ENCODE measurements around the gene GIMD1. TPM values are rescaled to one million over a fixed set of nuclear protein-coding genes. Genes with fewer than 3 reads are reported as not detected.

GIMD1 gene
- total RNA-seq, 1 experiment from 2014 or later: not detected

- no peak overlapping the region for H3K27ac Mint-ChIP-seq
- H3K4me1 Mint-ChIP-seq: peaks cover 27 to 32% of the 10 kb centered on the region in 2 experiments
- H3K4me3 Mint-ChIP-seq: no peak overlapping the region
- H3K23me2 ChIP-seq (ENCODE audit: insufficient read length, low read depth, low read length, poor library complexity, severe bottlenecking): no peaks in the 10 kb centered on the region
- H3K79me2 ChIP-seq (ENCODE audit: insufficient read depth, low read length): no peaks in the 10 kb centered on the region
- H3K27ac ChIP-seq (ENCODE audit: insufficient read length, low read depth, low read length): no peak overlapping the region
- H3K27me3 ChIP-seq (ENCODE audit: insufficient read depth, low read length): no peaks in the 10 kb centered on the region
- H4K5ac ChIP-seq (ENCODE audit: insufficient read length, low read depth, low read length): no peak overlapping the region
- no peak overlapping the region for H3K18ac ChIP-seq (ENCODE audit: insufficient read length, low read depth, low read length)
- peaks cover 0 to 4% (median 0%) of the 10 kb centered on the region in 3 experiments; a peak in 1 of 7 replicates for H3K36me3 Mint-ChIP-seq (ENCODE audit: insufficient read depth in 1 of 3, low read depth in 3 of 3)
- no peak overlapping the region for H4K91ac ChIP-seq (ENCODE audit: insufficient read length, low read depth, low read length)
- H3K9me3 ChIP-seq (ENCODE audit: control insufficient read depth, low read depth, low read length): no peaks in the 10 kb centered on the region
- H3K79me1 ChIP-seq (ENCODE audit: insufficient read depth, low read depth, low read length, poor library complexity, severe bottlenecking): no peaks in the 10 kb centered on the region
- H2BK15ac ChIP-seq (ENCODE audit: low read depth, low read length): no peak overlapping the region
- H3K23ac ChIP-seq (ENCODE audit: insufficient read length, low read depth, low read length): no peak overlapping the region
- H2BK12ac ChIP-seq (ENCODE audit: insufficient read length, low read depth, low read length): no peak overlapping the region
- no peak overlapping the region for H2AK5ac ChIP-seq (ENCODE audit: insufficient read length, low read length)
- H3K56ac ChIP-seq (ENCODE audit: insufficient read length, low read depth, low read length): no peak overlapping the region
- peaks cover 0 to 3% of the 10 kb centered on the region in 2 experiments; a peak in 2 of 5 replicates for H3K9me3 Mint-ChIP-seq
- no peak overlapping the region for H3K4ac ChIP-seq (ENCODE audit: low read depth, low read length)
- H3K4me1 ChIP-seq (ENCODE audit: insufficient read depth, low read length): no peaks in the 10 kb centered on the region
- H3K14ac ChIP-seq (ENCODE audit: insufficient read depth, low read length): no peak overlapping the region
- no peaks in the 10 kb centered on the region; the same call in 1 of the 2 replicates for H3K27me3 Mint-ChIP-seq (ENCODE audit: low read depth)
- H4K8ac ChIP-seq (replicated peaks; ENCODE audit: insufficient read length, low read depth, low read length): no peak overlapping the region
- no peak for DNase-seq
- TF ChIP-seq, protein P1, sequence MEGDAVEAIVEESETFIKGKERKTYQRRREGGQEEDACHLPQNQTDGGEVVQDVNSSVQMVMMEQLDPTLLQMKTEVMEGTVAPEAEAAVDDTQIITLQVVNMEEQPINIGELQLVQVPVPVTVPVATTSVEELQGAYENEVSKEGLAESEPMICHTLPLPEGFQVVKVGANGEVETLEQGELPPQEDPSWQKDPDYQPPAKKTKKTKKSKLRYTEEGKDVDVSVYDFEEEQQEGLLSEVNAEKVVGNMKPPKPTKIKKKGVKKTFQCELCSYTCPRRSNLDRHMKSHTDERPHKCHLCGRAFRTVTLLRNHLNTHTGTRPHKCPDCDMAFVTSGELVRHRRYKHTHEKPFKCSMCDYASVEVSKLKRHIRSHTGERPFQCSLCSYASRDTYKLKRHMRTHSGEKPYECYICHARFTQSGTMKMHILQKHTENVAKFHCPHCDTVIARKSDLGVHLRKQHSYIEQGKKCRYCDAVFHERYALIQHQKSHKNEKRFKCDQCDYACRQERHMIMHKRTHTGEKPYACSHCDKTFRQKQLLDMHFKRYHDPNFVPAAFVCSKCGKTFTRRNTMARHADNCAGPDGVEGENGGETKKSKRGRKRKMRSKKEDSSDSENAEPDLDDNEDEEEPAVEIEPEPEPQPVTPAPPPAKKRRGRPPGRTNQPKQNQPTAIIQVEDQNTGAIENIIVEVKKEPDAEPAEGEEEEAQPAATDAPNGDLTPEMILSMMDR (conservative IDR thresholded peaks at IDR 0.05): no peak
- H4K20me1 ChIP-seq (ENCODE audit: control insufficient read depth, insufficient read depth, insufficient read length): no peaks in the 10 kb centered on the region
- no peak overlapping the region for H3K4me2 ChIP-seq (ENCODE audit: insufficient read depth, insufficient read length, low read length)
- H3K9ac ChIP-seq (ENCODE audit: extremely low read depth, insufficient read length, low read length): no peak overlapping the region
- no peak overlapping the region for H3T11ph ChIP-seq (ENCODE audit: low read length)
- H2BK5ac ChIP-seq (ENCODE audit: insufficient read length, low read length): no peak overlapping the region
- no peak overlapping the region for H2BK20ac ChIP-seq (ENCODE audit: low read depth, low read length, poor library complexity, severe bottlenecking)
- H2BK120ac ChIP-seq (ENCODE audit: low read depth, low read length, poor library complexity, severe bottlenecking): no peak overlapping the region
- no peak overlapping the region for H2AFZ ChIP-seq (ENCODE audit: low read length)
Measured at GRCh38 chr4:106414366-106414765, 45.8 kb upstream of the GIMD1 start.
